Hippocampal formation (tissue), 2 donors: Measurements from ENCODE around the gene ANKZF1.

Source experiments
- DNase-seq, 2 donors: peaks; one replicate each; lab custom pipeline; 2025; lab: John Stamatoyannopoulos, UW

ANKZF1 gene

GRCh38 chr2:219282943-219283581 lies 53.5 kb downstream of the ANKZF1 start:
- peak in 1 of 2 donors; percentile 54 for DNase-seq

GRCh38 chr2:219284501-219285372 lies 55.1 kb downstream of the ANKZF1 start:
- no peak for DNase-seq

- no peak for DNase-seq
Observed at GRCh38 chr2:219285373-219285735, 55.7 kb downstream of the ANKZF1 start.

GRCh38 chr2:219285894-219286425 lies 56.4 kb downstream of the ANKZF1 start:
- DNase-seq = peak; percentile 55 to 56
